Measurements from ENCODE around the gene OR6K6. TPM values are rescaled to one million over a fixed set of nuclear protein-coding genes. Genes with fewer than 3 reads are reported as not detected.

OR6K6 gene
- total RNA-seq, 1 donor: not detected

DNA sequence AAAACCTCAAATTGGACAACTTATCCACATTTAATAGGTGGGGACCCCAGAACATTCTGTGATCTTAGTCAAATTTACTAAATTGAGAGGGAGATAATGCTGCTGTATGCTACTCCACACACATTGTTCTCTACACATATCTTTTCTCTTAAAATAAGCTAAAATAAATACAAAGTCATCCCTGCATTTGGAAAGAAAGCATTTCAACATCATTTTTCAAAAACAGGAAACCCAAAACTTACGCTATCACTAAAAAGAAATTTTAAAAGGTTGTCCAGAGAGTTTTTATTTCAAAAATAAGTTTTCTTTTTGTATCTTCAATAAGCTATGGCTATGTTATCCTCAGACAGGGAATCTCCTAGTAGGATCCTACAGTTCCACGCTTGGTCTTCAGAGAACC is 46.0 kb downstream of the OR6K6 start:
- DNase-seq (ENCODE audit: low read depth in 2 of 3, low spot score in 2 of 3): no peak

DNA sequence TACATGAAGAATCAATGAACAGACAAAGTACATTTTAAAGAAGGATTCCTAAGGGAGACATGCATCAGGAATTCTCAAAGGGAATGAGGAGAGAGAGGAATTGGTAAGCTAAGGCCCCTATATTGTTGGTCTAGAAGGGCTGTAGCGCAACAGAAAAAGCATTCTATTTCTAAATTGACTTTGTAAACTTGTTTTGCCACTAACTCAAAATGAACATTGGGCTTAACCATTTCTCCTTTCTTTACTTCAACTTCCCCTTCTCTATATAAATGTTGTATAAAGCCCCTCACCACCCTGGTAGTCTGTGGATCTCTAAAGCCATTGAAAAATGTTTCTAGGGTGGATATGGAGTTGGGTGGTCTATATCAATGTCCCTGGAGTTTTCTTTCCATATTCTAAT is 46.9 kb downstream of the OR6K6 start:
- peak in 1 of 3 donors; percentile 37 for DNase-seq (ENCODE audit: low read depth in 2 of 3, low spot score in 2 of 3)

DNA sequence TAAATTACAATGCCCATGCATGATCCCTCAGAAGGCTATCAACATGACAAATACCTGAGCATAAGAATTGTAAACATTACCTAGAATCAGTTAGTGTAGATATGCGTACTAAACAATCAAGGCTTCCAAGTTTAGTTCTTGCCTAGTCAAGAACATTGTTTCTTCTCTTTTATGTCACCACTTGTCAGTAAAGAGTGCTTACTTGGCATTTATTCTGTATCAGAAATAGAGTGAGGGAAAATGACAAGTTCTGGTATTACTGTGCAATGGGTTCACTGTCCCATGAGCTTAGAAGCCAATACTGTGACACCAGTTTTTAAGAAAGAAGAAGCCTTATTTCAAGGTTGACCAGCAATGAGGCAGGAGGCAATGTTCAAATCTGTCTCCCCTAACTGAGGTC is 49.2 kb downstream of the OR6K6 start:
- DNase-seq (ENCODE audit: low read depth in 2 of 3, low spot score in 2 of 3): no peak

Small RNA genes lying within 50 kb of the gene (small RNA-seq; reads per million reads assigned to genes)
- gene OR2AQ1P: not detected

Other genes with a start within 250 kb of the OR6K6 start
- gene OR6Y1, start 200.3 kb upstream of the OR6K6 start, total RNA-seq: under 0.01 TPM
- gene OR6P1, start 184.1 kb upstream of the OR6K6 start, total RNA-seq: not detected
- not detected for gene OR10X1, start 174.8 kb upstream of the OR6K6 start, total RNA-seq
- under 0.01 TPM for gene OR10Z1, start 149.5 kb upstream of the OR6K6 start, total RNA-seq
- 10.2 TPM for gene SPTA1, start 68.0 kb upstream of the OR6K6 start, total RNA-seq
- not detected for gene OR6K2, start 54.1 kb upstream of the OR6K6 start, total RNA-seq
- not detected for gene OR6K3, start 34.0 kb upstream of the OR6K6 start, total RNA-seq
- not detected for gene OR6N1, start 17.5 kb downstream of the OR6K6 start, total RNA-seq
- gene OR6N2, start 26.5 kb downstream of the OR6K6 start, total RNA-seq: not detected
- 1.1 TPM for gene MNDA, start 76.6 kb downstream of the OR6K6 start, total RNA-seq
- under 0.01 TPM for gene PYHIN1, start 176.8 kb downstream of the OR6K6 start, total RNA-seq